ENCODE measurements around the gene SUSD3.

Gene SUSD3

GRCh38 chr9:93121316-93122241 is 63.1 kb downstream of the SUSD3 start:
- no peak for FAIRE-seq
- DNase-seq (ENCODE audit: insufficient read length, low spot score): no peak

DNA sequence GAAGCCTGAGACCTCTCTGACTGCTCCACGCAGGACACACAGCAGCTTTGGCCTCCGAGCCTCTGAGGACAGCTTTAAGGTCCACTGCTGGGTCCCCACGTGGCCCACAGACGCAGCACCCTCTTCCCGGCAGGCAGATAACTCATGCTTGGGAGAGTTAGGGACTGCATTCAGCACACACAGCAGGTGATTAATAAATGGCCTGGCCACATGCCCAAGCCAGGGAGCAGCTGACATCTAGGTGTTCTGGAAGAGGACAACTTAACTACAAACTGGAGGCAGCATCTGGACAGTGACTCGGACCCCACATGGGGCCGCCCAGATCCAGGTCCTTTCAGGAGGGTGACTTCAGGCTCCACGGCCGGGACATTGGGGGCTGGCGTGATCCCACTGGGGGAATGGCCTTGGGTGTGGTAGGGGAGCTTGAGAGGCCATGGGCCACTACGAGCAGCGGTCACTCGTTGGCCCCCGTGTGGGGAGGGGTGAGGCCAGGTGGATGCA is 64.3 kb downstream of the SUSD3 start:
- FAIRE-seq (no peak), DNase-seq (ENCODE audit: insufficient read length, low spot score) (no peak)

DNA sequence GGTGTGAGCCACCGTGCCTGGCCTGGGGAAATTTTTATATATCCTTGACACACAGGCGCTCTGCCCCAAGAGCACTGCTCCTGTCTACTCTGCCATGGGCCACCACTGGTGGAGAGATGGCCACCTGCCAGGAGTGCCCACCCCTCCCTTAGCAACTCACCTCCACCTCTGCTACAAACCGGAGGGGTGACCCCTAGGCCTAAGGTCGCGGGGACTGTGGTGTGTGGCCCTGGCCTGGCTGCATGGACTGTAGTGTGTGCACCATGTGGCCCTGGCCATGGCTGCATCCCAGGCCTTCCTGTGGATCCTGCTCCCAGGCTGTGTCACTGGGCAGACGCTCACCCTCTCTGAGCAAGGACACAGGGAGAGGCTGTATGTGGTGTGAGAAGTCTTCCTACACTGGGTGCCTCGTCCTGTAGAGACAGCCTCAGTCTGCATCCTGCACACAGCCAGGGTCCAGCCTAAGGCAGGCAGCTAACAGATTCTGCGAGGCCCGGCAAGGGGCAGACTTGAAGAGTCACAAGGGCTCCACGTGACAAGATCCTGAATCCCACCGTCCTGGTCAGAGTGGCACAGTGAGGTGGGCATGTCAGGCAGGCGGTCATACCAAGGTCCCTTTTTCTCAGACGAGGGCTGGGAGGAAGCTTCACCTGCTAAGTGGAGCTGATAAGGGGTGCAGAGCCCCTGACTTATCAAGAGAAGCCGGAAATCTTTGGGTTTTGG is 65.2 kb downstream of the SUSD3 start:
- no peak for FAIRE-seq
- no peak for DNase-seq (ENCODE audit: insufficient read length, low spot score)

DNA sequence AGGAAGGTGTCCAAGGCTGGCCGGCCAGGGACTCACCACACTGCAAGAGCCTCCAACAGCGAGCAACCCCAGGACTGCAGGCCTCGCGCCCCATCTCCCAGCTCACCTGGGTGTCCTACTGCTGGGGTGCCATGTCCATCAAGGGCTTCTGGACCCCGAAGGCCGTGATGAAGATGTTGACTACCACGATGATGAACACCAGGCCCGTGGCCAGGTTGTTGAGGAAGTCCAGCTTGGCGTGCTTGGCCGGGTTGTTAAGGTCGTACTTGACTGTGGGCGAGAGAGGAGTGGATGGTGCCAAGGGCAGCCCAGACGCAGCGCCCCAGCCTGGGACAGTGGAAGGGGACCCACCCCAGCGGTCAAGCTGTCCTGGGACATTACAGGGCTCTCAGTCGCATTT is 66.3 kb downstream of the SUSD3 start:
- no peak for FAIRE-seq
- DNase-seq (ENCODE audit: insufficient read length, low spot score): no peak

DNA sequence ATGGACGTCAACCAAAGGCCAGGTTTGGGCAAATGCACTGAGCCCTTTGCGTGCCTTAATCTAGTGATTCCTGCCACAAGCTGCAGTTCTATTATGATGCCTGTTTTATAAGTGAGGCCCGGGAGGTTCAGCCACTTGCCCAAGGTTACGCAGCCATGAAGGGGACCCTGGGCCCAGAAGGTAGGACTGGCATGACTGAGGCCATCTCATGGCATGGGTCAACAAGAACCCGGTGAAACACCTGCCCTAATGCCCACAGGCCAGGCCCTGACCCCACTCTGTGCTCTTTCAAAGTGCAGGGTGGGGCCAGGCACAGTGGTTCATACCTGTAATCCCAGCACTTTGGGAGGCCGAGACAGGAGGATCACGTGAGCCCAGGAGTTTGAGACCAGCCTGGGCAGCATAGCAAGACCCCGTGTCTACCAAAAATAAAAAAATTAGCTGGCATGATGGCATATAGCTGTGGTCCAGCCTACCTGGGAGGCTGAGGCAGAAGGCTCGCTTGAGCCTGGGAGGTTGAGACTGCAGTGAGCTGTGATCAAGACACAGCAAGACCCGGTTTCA is 66.9 kb downstream of the SUSD3 start:
- FAIRE-seq (no peak), DNase-seq (ENCODE audit: insufficient read length, low spot score) (no peak)

GRCh38 chr9:93126151-93126781 is 67.8 kb downstream of the SUSD3 start:
- DNase-seq (ENCODE audit: insufficient read length, low spot score) (no peak), FAIRE-seq (no peak)

GRCh38 chr9:93126825-93127368 is 68.4 kb downstream of the SUSD3 start:
- FAIRE-seq: no peak
- DNase-seq (ENCODE audit: insufficient read length, low spot score): peak; percentile 23

- FAIRE-seq (no peak), DNase-seq (ENCODE audit: insufficient read length, low spot score) (no peak)
These were observed 69.0 kb downstream of the SUSD3 start for GRCh38 chr9:93127395-93127911.

DNA sequence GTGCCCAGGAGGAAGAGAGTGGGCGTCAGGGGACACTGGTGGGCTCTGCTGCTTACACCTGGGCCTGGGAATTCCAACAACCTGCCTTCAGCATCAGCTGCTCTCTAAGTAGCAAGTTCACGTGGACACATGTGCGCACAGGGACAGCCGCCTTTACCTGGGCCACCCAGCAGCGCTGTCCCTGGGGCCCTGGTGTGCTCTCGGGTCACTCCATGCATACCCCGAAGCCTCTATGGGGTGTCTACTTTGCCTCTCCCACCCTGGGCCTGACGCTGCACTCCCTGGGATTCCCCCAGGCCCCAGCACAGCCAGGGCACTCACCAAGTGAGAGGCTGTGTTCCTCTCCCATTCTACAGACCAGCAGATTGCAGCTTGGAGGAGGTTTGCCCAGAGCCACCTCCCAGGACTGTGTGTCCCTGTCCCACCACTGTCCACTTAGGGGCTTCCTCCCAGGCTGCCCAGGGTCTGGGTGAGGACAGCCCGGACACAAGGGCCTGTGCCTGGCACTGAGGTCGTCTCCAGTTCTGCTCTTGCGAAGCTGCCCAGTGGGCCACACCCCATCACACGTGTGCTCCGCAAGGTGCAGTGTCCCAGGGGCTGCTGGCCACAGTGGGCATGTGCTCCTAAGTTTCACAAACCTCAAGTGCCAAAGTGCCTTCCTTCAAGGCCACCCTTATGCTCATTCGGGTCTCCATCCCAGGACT is 69.7 kb downstream of the SUSD3 start:
- no peak for DNase-seq (ENCODE audit: insufficient read length, low spot score)
- FAIRE-seq: no peak

DNA sequence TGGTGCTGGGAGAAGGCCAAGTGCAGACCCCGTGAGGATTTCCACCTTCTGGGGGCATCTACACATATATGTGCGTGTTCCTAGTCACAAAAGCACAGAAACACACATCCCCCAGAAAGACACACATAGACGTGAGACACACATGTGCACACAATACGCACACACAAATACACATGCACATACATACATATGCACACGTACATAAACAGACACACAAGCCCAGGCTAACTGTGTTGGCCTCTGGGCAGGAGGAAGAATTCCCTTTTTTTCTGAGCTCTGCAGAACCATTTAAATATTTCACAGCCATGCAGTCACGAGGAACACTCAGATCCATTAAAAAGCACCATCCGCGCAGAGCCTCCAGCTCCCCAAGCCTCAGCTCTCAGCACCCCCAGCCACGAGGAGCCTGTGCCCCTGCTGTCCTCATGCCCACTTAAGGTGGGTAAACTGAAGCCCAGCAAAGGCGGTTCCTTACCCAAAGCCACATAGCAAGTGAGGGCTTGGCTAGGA is 70.3 kb downstream of the SUSD3 start:
- DNase-seq (ENCODE audit: insufficient read length, low spot score): no peak
- no peak for FAIRE-seq

DNA sequence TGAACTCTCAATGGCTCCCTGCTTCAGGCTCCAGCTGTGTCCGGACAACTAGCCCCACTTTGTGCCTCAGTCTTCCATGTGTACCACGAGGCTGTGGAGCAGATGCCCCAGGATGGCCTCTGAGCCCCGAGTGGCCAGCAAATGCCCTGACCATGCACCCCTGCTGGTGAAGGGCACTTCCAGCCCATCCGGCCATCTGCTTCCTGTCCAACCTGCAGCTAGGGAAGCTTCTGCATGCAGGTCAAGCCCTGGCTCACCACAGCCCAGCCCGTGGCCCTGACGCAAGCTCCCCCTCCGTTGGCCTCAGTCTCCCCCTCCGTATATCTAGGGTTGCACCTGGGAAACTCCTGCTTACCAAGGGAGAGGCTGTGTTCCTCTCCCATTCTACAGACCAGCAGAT is 70.8 kb downstream of the SUSD3 start:
- DNase-seq (ENCODE audit: insufficient read length, low spot score) (no peak), FAIRE-seq (no peak)

GRCh38 chr9:93129691-93130500 is 71.4 kb downstream of the SUSD3 start:
- DNase-seq (ENCODE audit: insufficient read length, low spot score) (no peak), FAIRE-seq (no peak)

GRCh38 chr9:93130861-93131481 is 72.5 kb downstream of the SUSD3 start:
- FAIRE-seq (no peak), DNase-seq (ENCODE audit: insufficient read length, low spot score) (no peak)

DNA sequence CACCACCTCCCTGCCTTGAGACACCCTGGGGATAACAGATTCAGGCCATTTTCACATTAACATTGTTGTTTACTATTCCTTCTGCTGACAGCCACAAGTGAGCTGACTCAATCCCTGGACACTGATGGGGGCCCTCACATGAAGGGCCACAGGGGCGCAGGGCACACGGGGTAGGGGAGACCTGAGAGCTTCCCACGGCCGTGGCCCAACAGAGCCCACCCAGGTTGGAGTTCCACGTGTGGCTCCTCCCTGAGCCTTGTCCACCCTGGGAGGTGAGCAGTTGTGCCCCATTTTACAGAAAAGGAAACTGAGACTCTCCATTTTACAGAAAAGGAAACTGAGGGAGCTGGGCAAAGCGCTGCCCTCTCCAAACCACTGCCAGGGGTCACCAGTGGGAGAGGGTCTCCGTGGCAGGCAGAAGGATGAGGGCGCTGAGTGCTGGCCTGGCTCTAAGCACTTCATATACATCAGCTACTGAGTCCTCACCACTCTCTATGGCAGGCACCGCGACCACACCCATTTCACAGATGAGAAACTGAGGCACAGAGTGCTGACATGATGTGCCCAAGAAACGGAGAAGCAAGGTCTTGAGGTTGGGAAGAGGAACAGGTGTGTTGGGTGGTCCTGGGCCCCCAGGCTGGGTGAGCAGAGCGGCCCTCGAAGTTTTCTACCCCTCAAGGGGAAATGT is 73.2 kb downstream of the SUSD3 start:
- FAIRE-seq (no peak), DNase-seq (ENCODE audit: insufficient read length, low spot score) (no peak)

DNA sequence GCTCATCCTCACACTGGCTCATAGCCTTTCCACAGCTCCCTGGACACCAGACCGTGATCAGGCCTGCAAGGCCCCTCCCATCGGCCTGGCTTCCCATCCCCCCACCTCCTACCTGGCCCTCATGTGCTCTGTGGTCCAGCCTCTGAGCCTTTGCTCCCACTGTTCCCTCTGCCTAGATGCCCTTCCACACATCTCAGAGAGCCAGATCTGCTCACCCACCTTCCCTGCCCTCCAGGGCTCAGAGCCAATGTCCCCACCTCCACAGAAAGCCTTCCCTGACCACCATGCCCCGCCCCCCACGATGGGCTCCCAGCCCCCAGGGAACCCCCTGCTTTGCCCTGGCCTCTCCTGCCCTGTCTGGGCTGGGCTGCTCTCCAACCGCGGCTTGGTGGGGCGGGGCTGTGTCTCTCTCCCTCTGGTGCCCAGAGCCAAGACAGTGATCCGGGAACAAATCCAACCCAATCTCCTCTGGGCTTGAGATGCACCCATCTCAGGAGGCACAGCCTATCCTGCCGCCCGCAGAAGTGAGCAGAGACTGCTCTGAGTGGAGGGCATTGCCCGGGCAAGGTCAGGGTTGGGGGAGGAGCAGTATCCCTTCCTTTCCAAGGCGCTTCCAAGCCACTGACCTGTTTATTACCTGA is 73.9 kb downstream of the SUSD3 start:
- no peak for FAIRE-seq
- no peak for DNase-seq (ENCODE audit: insufficient read length, low spot score)

- no peak for FAIRE-seq
- no peak for DNase-seq (ENCODE audit: insufficient read length, low spot score)
These were observed 74.6 kb downstream of the SUSD3 start for GRCh38 chr9:93132946-93133680.

DNA sequence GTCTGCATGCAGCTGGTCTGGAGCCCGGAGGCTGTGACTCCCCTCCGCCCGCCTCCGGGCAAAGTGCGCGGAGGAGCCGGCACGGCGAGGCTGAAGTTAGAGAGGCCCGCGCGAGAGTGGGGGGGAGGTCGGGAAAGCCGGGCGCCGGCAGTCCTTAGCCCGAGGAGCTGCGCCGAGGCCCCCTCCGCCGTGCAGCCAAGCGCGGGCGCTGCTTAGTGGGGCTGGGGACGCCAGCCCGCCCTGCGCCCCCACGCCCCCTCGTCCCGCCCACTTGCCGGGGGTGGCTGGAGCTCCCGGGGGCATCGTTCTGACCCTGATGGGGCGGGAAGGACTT is 75.1 kb downstream of the SUSD3 start:
- FAIRE-seq (no peak), DNase-seq (ENCODE audit: insufficient read length, low spot score) (peak; percentile 72)
